IMR-90 (cell line): ENCODE results near the gene CD274.

ENCODE experiments used
- CEBPB ChIP-seq: IDR thresholded peaks from 2 replicates; pipeline ENCODE4 v1.6.1; 2012; ENCODE audit warnings: low read depth, low read length, improper control_type of control experiment
- CTCF ChIP-seq: conservative IDR thresholded peaks from 2 replicates; pipeline ENCODE4 v1.5.1; 2012; ENCODE audit warnings: mild to moderate bottlenecking, low read depth, low read length, improper control_type of control experiment
- FOS ChIP-seq: fragments of 150-350 bp; IDR thresholded peaks from 2 replicates; pipeline ENCODE4 v1.6.1; 2016; ENCODE audit warnings: low read depth, low read length
- MAFK ChIP-seq: IDR thresholded peaks from 2 replicates; pipeline ENCODE4 v1.6.1; 2012; ENCODE audit warnings: low read depth, low read length, improper control_type of control experiment
- NFE2L2 ChIP-seq: fragments of 150-350 bp; IDR thresholded peaks from 2 replicates; pipeline ENCODE4 v1.6.1; 2016; ENCODE audit warnings: low read depth, mild to moderate bottlenecking, low read length
- POLR2A ChIP-seq: IDR thresholded peaks from 2 replicates; pipeline ENCODE4 v1.6.1; 2012; ENCODE audit warnings: mild to moderate bottlenecking, low read depth, low read length
- RAD21 ChIP-seq: IDR thresholded peaks from 2 replicates; pipeline ENCODE4 v1.6.1; 2012; ENCODE audit warnings: low read length, improper control_type of control experiment
- RCOR1 ChIP-seq: IDR thresholded peaks from 2 replicates; pipeline ENCODE4 v1.6.1; 2012; ENCODE audit warnings: mild to moderate bottlenecking, low read length, improper control_type of control experiment; ENCODE audit not compliant: insufficient replicate concordance
- RFX5 ChIP-seq: IDR thresholded peaks from 2 replicates; pipeline ENCODE4 v1.8.0; 2012; ENCODE audit warnings: low read depth, mild to moderate bottlenecking, low read length, moderate library complexity
- SMC3 ChIP-seq: fragments of 150-350 bp; IDR thresholded peaks from 2 replicates; pipeline ENCODE4 v1.6.1; 2016; ENCODE audit warnings: low read depth, mild to moderate bottlenecking, antibody characterized with exemption, low read length, moderate library complexity
- TF ChIP-seq, protein P1 (sequence below): fragments of 150-350 bp; IDR thresholded peaks from 2 replicates; pipeline ENCODE4 v1.6.1; 2017; ENCODE audit warnings: mild to moderate bottlenecking, antibody characterized with exemption, low read length, low read depth

GRCh38 chr9:5448016-5448415, 2.3 kb upstream of the CD274 start:
- TF ChIP-seq CTCF = no peak
- no peak for TF ChIP-seq POLR2A
- TF ChIP-seq RFX5 = no peak
- TF ChIP-seq, protein P1, sequence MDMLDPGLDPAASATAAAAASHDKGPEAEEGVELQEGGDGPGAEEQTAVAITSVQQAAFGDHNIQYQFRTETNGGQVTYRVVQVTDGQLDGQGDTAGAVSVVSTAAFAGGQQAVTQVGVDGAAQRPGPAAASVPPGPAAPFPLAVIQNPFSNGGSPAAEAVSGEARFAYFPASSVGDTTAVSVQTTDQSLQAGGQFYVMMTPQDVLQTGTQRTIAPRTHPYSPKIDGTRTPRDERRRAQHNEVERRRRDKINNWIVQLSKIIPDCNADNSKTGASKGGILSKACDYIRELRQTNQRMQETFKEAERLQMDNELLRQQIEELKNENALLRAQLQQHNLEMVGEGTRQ = no peak
- TF ChIP-seq FOS = no peak
- TF ChIP-seq SMC3 = no peak
- TF ChIP-seq CEBPB = no peak
- no peak for TF ChIP-seq RAD21
- no peak for TF ChIP-seq RCOR1
- no peak for TF ChIP-seq MAFK
- TF ChIP-seq NFE2L2 = no peak
